GM13976 (cell line): ENCODE results near the gene DPAGT1.
"Not testable (repeated sequence)": the region's sequence is repeated elsewhere in the genome, so short reads cannot be mapped to it uniquely, and the experiment has no call there.

ENCODE experiments used
- DNase-seq: peaks from one replicate; pipeline ENCODE4 v3.0.0; 2012; ENCODE audit warnings: low spot score
- CTCF ChIP-seq: IDR thresholded peaks from 2 replicates; pipeline ENCODE4 v1.5.1; 2012; ENCODE audit warnings: borderline replicate concordance, mild to moderate bottlenecking; ENCODE audit not compliant: insufficient read depth; ENCODE audit errors: extremely low read depth, missing control alignments, control extremely low read depth
- in situ Hi-C: fragments of 300-500 bp; cut with MboI; formaldehyde crosslinking; loops from one replicate; pipeline ENCODE4 v1.12.0; 2022; ENCODE audit warnings: low sequenced_read_pairs, mixed read lengths, inconsistent platforms; ENCODE audit not compliant: unreplicated experiment

The DPAGT1 gene

DNA sequence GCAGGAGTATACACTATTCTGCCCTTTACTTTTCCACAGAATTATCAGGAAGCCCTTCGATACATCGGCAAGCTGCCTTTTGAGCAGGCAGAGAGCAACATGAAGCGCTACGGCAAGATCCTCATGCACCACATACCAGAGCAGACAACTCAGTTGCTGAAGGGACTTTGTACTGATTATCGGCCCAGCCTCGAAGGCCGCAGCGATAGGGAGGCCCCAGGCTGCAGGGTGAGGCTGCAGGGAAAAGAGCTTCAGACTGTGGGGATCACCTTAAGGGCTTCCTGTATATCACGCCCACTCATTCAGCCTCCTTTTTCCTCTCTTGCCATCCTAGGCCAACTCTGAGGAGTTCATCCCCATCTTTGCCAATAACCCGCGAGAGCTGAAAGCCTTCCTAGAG is 23.8 kb downstream of the DPAGT1 start:
- in situ Hi-C loops = no loop called here
- no peak for TF ChIP-seq CTCF
- DNase-seq = no peak

GRCh38 chr11:119067371-119068222 is 34.1 kb downstream of the DPAGT1 start, which contains the start of gene VPS11:
Gene VPS11, plus strand, starts transcription at chr11:119067818. Its CDS starts 6 bp downstream, at chr11:119067824.
- in situ Hi-C loops = no loop called here
- no peak for TF ChIP-seq CTCF
- peak; percentile 99 for DNase-seq

DNA sequence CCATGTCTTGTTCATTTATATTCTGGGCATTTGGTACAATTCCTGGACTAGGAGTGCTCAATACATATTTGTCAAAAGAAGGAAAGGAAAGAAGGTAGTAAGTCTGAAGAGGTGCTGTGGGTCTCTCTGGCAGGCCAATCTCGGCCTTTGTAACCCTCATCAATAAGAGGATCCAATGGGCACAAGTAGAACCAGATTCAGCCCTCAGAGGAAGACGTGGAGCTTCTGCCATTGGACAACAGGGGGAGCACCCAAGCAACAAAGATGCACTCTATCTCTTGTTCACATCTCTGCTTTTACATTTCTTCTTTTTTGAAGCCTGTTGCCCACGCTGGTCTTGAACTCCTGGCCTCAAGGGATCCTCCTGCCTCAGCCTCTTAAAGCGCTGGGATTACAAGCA is 36.3 kb downstream of the DPAGT1 start:
- peak; percentile 57 for TF ChIP-seq CTCF
- in situ Hi-C loops = no loop called here
- DNase-seq = peak; percentile 58

DNA sequence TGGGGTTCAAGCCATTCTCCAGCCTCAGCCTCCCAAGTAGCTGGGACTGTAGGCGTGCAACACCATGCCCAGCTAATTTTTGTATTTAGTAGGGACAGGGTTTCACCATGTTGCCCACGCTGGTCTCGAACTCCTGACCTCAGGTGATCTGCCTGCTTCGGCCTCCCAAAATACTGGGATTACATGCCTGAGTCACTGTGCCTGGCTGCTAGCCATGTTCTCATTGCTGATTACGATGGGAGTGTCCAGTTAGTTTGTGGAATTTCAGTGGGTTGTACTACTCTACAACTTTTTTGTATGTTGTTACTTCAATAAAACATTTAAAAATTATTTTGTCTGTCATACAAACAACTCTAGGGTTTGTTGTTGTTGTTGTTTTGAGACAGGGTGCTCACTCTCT is 38.9 kb downstream of the DPAGT1 start:
- no peak for TF ChIP-seq CTCF
- in situ Hi-C loops = no loop called here
- DNase-seq = no peak

- in situ Hi-C loops = no loop called here
- no peak for DNase-seq
- TF ChIP-seq CTCF = no peak
These were observed 40.4 kb downstream of the DPAGT1 start for GRCh38 chr11:119061256-119061655.

DNA sequence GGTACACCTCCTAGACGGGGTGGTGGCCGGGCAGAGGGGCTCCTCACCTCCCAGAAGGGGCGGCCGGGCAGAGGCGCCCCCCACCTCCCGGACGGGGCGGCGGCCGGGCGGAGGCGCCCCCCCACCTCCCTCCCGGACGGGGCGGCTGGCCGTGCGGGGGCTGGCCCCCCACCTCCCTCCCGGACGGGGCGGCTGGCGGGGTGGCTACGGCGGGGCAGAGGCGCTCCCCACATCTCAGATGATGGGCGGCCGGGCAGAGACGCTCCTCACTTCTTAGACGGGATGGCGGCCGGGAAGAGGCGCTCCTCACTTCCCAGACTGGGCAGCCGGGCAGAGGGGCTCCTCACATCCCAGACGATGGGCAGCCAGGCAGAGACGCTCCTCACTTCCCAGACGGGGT is 42.5 kb downstream of the DPAGT1 start:
- in situ Hi-C loops, DNase-seq: not testable (repeated sequence)

DNA sequence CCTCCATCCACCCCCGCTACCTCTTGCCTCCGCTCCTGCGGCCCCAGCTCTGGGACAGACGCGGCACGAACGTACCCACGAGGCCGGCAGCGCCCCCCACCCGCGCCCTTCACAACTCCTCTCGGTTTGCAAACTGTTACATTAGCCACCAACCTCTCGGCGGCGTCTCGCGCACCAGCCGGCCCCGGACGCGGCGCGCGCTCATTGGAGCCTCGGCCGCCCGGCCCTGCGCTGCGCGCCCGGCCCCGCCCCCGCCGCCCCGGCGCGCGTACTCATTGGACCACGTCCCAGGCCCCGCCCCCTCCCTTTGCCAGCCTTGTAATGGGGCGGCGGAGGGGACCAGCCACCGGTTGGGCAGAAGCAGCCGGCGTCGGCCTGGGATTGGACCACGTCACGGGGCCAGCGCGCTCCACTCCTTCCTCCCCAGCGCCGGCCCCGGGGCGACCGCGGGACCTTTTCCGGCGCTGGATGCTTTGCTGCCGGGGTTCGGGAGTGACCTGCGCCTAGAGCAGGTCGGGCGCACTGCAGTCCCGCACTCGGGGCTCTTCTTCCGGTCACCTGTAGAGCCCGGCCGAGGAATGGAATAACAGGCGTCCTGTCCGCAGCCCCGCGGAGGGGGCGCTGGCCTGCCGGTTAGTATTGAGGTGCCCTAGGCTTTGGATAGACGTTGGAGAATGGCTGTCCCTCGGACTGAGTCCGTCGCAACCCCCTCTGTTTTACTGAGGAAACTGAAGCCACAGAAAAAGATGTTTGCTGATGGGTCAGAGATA is 44.5 kb downstream of the DPAGT1 start, which contains the start of gene HYOU1:
TSS of gene HYOU1 (minus strand) at position 206 of the 770 bp plus-strand sequence. CDS start 1,045 bp downstream, outside the sequence.
- TF ChIP-seq CTCF = peak; percentile 31
- DNase-seq = peak; percentile 99
- in situ Hi-C loops = no loop called here
